Adrenal gland (tissue), 12 donors: ENCODE results near the gene CHST3. TPM values are rescaled to one million over a fixed set of nuclear protein-coding genes. Genes with fewer than 3 reads are reported as not detected.

ENCODE experiments used
- DNase-seq, 7 donors: peaks; one replicate each; pipeline ENCODE4 v3.0.0-alpha.2; 2019 to 2020
- H3K27ac ChIP-seq, 5 donors: fragments of 200-600 bp; sonication (generic) in 4 of 5; 1 replicate in 3 of 5; 2 replicates in 2 of 5; pipeline versions ENCODE4 v1.5.1 to v1.8.0; 2016 to 2020; ENCODE audit warnings: mild to moderate bottlenecking in 1 of 5
- H3K27me3 ChIP-seq: fragments of 200-600 bp; 2 replicates; pipeline ENCODE4 v1.8.0; 2021
- H3K36me3 ChIP-seq, 2 donors: fragments of 200-600 bp; replicated peaks in 1 of 2; 1 replicate in 1 of 2; 2 replicates in 1 of 2; pipeline versions ENCODE4 v1.5.1 to v1.8.0; 2018 to 2022
- H3K4me1 ChIP-seq, 2 donors: fragments of 200-600 bp; replicated peaks in 1 of 2; 1 replicate in 1 of 2; 2 replicates in 1 of 2; pipeline versions ENCODE4 v1.5.1 to v1.8.0; 2018 to 2021
- H3K4me3 ChIP-seq, 4 donors: fragments of 200-600 bp; sonication (generic) in 3 of 4; one replicate each; pipeline ENCODE4 v1.5.1; 2016 to 2018
- H3K9me3 ChIP-seq, 3 donors: fragments of 200-600 bp; sonication (generic) in 1 of 3; replicated peaks in 1 of 3; 1 replicate in 2 of 3; 2 replicates in 1 of 3; pipeline versions ENCODE4 v1.5.1 to v1.8.0; 2016 to 2021
- POLR2A ChIP-seq, 2 donors: fragments of 450-650 bp; IDR thresholded peaks; one replicate each; pipeline ENCODE4 v1.6.1; 2017; ENCODE audit warnings: antibody characterized with exemption in 2 of 2, mild to moderate bottlenecking in 2 of 2, moderate library complexity in 1 of 2
- WGBS, 4 donors: extraction: QIAGEN DNeasy Blood & Tissue Kit in 2 of 4; methylation state at CpG; one replicate each; pipeline versions ENCODE4 v1.1.5 to v1.1.7; 2013 to 2017; 5-methylcytosine and 5-hydroxymethylcytosine counted together
- intact Hi-C, 2 donors: fragments of 100-400 bp; cut with DNase I; formaldehyde crosslinking; loops; one replicate each; pipeline versions ENCODE4 v1.14.1 to v1.15.0; 2022 to 2023
- polyA plus RNA-seq, 3 donors: library from polyadenylated mRNA; stranded (reverse); fragments of 200-250 nt in 2 of 3; fragments of 350-450 nt in 1 of 3; fragmentation: Illumina TruSeq in 1 of 3; extraction: RNeasy Lipid Tissue Mini Kit (QIAGEN cat#74804) in 1 of 3; gene quantifications; one replicate each; pipeline ENCODE4 v1.2.3, GENCODE V29; 2013 to 2014
- total RNA-seq, 9 donors: library from RNA; depleted of rRNA in 4 of 9; stranded (reverse); fragments of >200 nt in 4 of 9; fragments of 120-200 nt in 1 of 9; fragmentation: NEBNext Ultra II Directional in 1 of 9; extraction: Animal tissue kit (Norgen Biotek cat#: 25700) in 1 of 9; gene quantifications; one replicate each; pipeline versions ENCODE4 v1.1.0 to v1.2.4, GENCODE V29; 2013 to 2023
- TF ChIP-seq, protein P1 (sequence below), 6 experiments: fragments of 450-650 bp in 4 of 6; fragments of 200-600 bp in 2 of 6; sonication (generic) in 1 of 6; IDR thresholded peaks; 1 replicate in 5 of 6; 2 replicates in 1 of 6; pipeline versions ENCODE4 v1.5.1 to v1.8.0; 2016 to 2021; ENCODE audit warnings: antibody characterized with exemption in 6 of 6, mild to moderate bottlenecking in 2 of 6, moderate library complexity in 1 of 6
- donor health status: healthy with polysubstance abuse.
- donor health status: Bipolar disorder and iron deficiency.
- donor health status: DM: yes; HTN: yes; CAD: no.
- donor health status: DM: no; HTN: no; CAD: no.
- donor health status: DM: no; HTN: no; CAD: no.
- donor health status: DM: yes; HTN: yes; CAD: no.

Gene CHST3
- total and polyA plus RNA-seq, 12 donors = 3.9 to 49.7 (median 32.6) TPM

DNA sequence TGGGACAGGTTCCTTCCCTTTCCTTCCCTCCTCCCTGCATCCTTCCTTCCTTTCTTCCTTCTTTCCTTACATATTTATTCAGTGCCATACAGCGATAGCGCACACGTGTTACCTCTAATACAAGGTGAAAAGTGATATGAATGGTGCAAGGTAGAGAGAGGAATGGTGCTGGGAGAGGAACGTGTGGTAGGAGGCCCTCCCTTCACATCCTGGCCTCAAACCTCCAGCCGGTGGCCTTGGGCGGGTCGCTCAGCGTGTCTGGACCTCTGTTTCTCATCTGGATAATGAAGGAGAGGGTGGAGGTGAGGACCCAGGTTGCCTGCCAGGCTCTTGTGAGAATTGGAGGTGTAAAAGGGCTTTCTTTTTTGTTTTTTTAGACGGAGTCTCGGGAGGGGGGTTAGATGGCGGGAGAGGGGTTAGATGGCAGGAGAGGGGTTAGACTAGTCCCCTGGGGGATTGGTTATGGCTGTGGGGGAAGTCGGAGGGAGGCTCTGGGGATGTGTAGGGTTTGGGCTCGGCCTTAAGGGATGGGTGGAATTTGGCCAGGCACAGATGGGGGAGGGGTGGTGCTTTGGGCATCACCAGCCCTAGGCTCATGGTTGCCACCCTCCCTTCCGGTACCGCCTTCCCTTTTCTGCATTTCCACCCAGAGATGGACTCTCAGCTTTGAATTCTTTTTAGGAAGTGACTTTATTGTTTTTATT lies 14.9 kb downstream of the CHST3 start:
- H3K4me1 ChIP-seq = peaks cover 76 to 98% of the 10 kb centered on the region in 2 donors
- no peaks in the 10 kb centered on the region for H3K36me3 ChIP-seq
- H3K9me3 ChIP-seq = no peaks in the 10 kb centered on the region
- H3K27ac ChIP-seq = peak overlapping the region; percentile 66 to 97 (median 89)
- H3K4me3 ChIP-seq = no peak overlapping the region
- no peaks in the 10 kb centered on the region for H3K27me3 ChIP-seq
- TF ChIP-seq POLR2A (IDR thresholded peaks at IDR 0.05) = no peak
- intact Hi-C loops = no loop called here
- 60 to 70% (median 67%) methylated on average over 15 of the region's 15 CpGs for WGBS, 4 donors
- DNase-seq = peak in 2 of 7 donors; percentile 21 to 32

DNA sequence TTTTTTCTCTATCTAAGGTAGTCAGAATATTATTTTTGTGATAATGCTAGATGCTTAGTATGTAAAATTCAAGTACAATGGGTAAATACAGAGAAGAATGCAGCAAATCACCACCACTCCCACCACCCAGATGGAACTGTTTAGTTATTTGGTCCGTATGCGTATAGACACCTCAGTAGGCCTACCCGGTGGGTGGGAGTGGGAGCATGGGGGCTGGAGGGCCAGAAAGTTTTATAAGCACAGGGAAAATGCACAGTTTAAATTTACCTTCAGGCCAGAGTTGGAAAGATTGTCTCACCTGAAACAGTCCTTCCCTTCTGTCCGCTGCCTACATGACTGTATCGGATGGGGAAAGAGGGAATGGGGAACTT lies 15.5 kb downstream of the CHST3 start:
- TF ChIP-seq, protein P1, sequence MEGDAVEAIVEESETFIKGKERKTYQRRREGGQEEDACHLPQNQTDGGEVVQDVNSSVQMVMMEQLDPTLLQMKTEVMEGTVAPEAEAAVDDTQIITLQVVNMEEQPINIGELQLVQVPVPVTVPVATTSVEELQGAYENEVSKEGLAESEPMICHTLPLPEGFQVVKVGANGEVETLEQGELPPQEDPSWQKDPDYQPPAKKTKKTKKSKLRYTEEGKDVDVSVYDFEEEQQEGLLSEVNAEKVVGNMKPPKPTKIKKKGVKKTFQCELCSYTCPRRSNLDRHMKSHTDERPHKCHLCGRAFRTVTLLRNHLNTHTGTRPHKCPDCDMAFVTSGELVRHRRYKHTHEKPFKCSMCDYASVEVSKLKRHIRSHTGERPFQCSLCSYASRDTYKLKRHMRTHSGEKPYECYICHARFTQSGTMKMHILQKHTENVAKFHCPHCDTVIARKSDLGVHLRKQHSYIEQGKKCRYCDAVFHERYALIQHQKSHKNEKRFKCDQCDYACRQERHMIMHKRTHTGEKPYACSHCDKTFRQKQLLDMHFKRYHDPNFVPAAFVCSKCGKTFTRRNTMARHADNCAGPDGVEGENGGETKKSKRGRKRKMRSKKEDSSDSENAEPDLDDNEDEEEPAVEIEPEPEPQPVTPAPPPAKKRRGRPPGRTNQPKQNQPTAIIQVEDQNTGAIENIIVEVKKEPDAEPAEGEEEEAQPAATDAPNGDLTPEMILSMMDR (IDR thresholded peaks at IDR 0.05) = no peak
- TF ChIP-seq POLR2A (IDR thresholded peaks at IDR 0.05) = no peak
- Histone ChIP-seq H3K4me1 (peaks cover 76 to 98% of the 10 kb centered on the region in 2 donors), H3K27ac (peak overlapping the region; percentile 66 to 97 (median 89)), H3K27me3 (no peaks in the 10 kb centered on the region), H3K9me3 (no peaks in the 10 kb centered on the region), H3K36me3 (no peaks in the 10 kb centered on the region), H3K4me3 (no peak overlapping the region)
- DNase-seq = peak in 2 of 7 donors; percentile 13 to 19
- intact Hi-C loops = no loop called here
- WGBS, 4 donors = 64 to 74% (median 69%) methylated on average over 5 of the region's 5 CpGs

DNA sequence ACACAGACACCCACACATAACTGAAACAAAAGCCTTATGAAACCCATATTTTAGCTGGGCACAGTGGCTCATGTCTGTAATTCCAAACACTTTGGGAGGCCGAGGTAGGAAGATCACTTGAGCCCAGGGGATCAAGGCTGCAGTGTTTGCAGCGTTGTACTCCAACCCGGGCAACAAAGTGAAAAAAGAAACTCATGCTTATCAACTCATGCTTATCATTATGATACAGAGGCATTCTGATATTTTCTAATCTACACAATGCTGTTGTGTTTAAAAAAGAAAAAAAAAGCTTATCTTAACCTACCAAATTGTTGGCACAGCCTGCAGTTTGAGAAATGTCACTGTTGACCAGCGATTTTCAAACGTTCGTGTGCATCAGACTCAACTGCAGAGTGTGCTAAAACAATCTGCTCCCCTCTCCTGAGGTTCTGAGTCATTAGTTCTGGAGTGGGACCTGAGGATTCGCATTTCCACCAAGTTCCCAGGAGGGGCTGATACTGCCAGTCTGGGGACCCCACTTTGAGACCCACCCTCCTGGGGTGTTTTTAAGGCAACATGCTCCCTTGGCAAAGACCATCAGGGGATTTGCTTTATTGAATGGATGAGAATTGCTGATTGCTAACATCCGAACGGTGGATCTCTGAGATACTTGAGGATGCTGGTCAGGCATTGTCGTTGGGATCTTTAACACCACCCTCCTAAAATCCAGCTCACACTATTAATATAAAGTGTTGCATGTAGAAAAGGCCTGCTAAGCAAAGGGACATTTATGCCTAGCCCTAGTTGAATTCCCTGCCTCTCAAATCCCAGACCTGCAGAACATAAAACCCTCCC lies 16.2 kb downstream of the CHST3 start:
- H3K9me3 ChIP-seq = no peaks in the 10 kb centered on the region
- H3K27ac ChIP-seq = peak overlapping the region; percentile 66 to 97 (median 89)
- H3K4me3 ChIP-seq = peak overlapping the region in 1 of 4 donors; percentile 6
- whole genome bisulfite sequencing, 4 donors = 22 to 29% (median 23%) methylated on average over 9 to 10 of the region's 10 CpGs
- intact Hi-C loops = no loop called here
- peaks cover 77 to 98% of the 10 kb centered on the region in 2 donors for H3K4me1 ChIP-seq
- no peaks in the 10 kb centered on the region for H3K27me3 ChIP-seq
- TF ChIP-seq POLR2A (IDR thresholded peaks at IDR 0.05) = peak in 1 of 2 donors; percentile 66
- TF ChIP-seq, protein P1 (IDR thresholded peaks at IDR 0.05) = no peak
- no peaks in the 10 kb centered on the region for H3K36me3 ChIP-seq
- peak in 6 of 7 donors; percentile 63 to 81 (median 68) for DNase-seq

DNA sequence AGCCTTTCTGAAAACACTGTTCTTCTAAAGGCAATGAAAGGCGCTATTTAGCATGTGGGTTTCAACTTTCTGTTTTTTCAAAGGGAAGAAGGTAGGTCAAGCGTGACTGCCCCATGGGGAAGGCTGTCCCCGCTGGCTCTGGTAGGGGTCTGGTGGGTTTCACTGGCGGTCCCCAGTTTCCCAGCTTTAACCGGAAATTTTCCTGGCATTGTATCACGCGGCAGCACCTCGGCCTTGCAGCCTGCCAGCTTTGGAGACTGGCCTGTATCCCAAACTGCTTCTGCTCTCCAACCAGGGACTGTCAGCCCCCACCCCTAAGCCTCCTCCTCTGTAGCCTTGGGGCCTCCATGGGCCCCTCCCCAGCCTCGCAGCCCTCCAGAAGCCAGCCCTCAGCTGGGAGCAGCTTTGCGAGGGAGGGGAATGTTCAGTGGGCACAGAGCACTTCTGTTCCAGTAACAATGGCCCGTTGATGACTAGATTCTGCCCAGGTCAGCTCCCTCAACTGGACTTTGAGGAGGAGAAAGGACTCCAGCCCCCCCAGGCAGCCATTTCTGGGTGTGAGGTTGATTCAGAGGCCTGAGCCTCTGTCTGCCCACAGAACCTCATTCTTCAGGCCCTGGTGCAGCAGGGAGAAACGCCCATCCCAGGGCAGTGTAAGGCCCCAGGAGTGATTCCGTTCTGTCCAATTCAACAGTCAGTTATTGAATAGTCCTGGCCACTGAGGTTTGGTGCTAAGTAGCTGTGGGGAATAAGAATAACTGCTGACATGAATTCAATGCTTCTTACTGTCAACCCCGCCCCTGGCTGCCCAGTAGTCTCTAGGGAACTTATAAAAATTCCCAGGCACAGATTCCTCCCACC lies 17.1 kb downstream of the CHST3 start:
- Histone ChIP-seq H3K27me3 (no peaks in the 10 kb centered on the region), H3K4me3 (peak overlapping the region in 1 of 4 donors; percentile 6), H3K9me3 (no peaks in the 10 kb centered on the region), H3K4me1 (peaks cover 77 to 98% of the 10 kb centered on the region in 2 donors), H3K27ac (peak overlapping the region; percentile 66 to 97 (median 89)), H3K36me3 (no peaks in the 10 kb centered on the region)
- intact Hi-C loops = no loop called here
- WGBS, 4 donors = 36 to 49% (median 36%) methylated on average over 6 to 14 of the region's 14 CpGs
- no peak for TF ChIP-seq POLR2A (IDR thresholded peaks at IDR 0.05)
- peak in 6 of 7 donors; percentile 71 to 85 (median 82) for DNase-seq
